Uterus (tissue), 4 donors: ENCODE results near the gene PHF1. TPM values are rescaled to one million over a fixed set of nuclear protein-coding genes. Genes with fewer than 3 reads are reported as not detected.

Experiments
- DNase-seq, 2 donors: peaks; one replicate each; pipeline ENCODE4 v3.0.0-alpha.2; 2019 to 2020
- H3K27ac ChIP-seq, 2 donors: fragments of 200-600 bp; sonication (generic); 1 replicate in 1 of 2; 2 replicates in 1 of 2; pipeline ENCODE4 v1.5.1; 2016 to 2018
- H3K27me3 ChIP-seq, 2 donors: fragments of 200-600 bp; sonication (generic); one replicate each; pipeline ENCODE4 v1.5.1; 2018 to 2019; ENCODE audit warnings: control low read depth in 1 of 2
- H3K36me3 ChIP-seq, 2 donors: fragments of 200-600 bp; sonication (generic); one replicate each; pipeline ENCODE4 v1.5.1; 2019; ENCODE audit warnings: control low read depth in 1 of 2
- H3K4me1 ChIP-seq, 2 donors: fragments of 200-600 bp; sonication (generic); one replicate each; pipeline ENCODE4 v1.5.1; 2018 to 2019; ENCODE audit warnings: control low read depth in 1 of 2
- H3K4me3 ChIP-seq, 2 donors: fragments of 200-600 bp; sonication (generic); 1 replicate in 1 of 2; 2 replicates in 1 of 2; pipeline ENCODE4 v1.5.1; 2018 to 2019; ENCODE audit warnings: mild to moderate bottlenecking in 1 of 2
- H3K9me3 ChIP-seq, 2 donors: fragments of 200-600 bp; sonication (generic); one replicate each; pipeline ENCODE4 v1.5.1; 2019; ENCODE audit warnings: control low read depth in 1 of 2
- POLR2A ChIP-seq, 2 donors: fragments of 450-650 bp; IDR thresholded peaks; one replicate each; pipeline ENCODE4 v1.6.1; 2016; ENCODE audit warnings: antibody characterized with exemption in 2 of 2, mild to moderate bottlenecking in 1 of 2, moderate library complexity in 1 of 2
- intact Hi-C: fragments of 100-400 bp; cut with DNase I; formaldehyde crosslinking; loops from one replicate; pipeline ENCODE4 v1.15.1; 2023; ENCODE audit warnings: low total_unique reads
- total RNA-seq, 4 donors: library from RNA; depleted of rRNA in 3 of 4; stranded (reverse); fragments of >200 nt in 3 of 4; gene quantifications; one replicate each; pipeline versions ENCODE4 v1.1.0 to v1.2.4, GENCODE V29; 2014 to 2023
- TF ChIP-seq, protein P1 (sequence below), 4 experiments: fragments of 200-600 bp in 2 of 4; fragments of 450-650 bp in 2 of 4; sonication (generic) in 2 of 4; IDR thresholded peaks; one replicate each; pipeline ENCODE4 v1.5.1; 2016 to 2019; ENCODE audit warnings: antibody characterized with exemption in 4 of 4, mild to moderate bottlenecking in 2 of 4, moderate library complexity in 1 of 4
- donor health status: DM: yes; HTN: yes; CAD: no.

The PHF1 gene
- total RNA-seq, 4 donors from 2014 or later = 10.5 to 147 (median 35.3) TPM

DNA sequence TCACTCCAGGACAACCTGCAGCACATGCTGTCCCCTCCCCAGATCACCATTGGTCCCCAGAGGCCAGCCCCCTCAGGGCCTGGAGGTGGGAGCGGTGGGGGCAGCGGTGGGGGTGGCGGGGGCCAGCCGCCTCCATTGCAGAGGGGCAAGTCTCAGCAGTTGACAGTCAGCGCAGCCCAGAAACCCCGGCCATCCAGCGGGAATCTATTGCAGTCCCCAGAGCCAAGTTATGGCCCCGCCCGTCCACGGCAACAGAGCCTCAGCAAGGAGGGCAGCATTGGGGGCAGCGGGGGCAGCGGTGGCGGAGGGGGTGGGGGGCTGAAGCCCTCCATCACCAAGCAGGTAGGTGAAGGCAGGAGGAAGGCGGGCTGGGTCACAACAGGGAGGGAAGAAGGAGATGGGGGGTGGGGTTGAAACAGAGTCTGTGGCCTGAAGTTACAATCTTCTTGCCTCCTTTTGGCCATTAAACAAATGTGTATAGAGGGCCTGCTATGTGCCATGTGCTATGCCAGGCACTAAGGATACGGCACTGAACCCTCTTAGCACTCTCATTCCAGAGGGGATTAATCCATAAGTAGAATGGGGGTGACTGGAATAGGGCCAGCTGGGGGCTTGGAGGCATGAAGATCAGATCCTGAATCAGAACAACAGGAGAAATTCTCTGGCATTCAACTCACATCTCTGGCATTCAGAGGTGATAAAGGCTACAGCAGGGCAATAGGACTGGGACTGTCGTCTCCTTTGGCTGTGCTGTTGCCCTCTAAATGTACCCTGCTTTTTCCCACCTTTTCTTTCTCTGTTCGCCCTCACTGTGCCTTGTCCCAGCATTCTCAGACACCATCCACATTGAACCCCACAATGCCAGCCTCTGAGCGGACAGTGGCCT lies 33.0 kb downstream of the PHF1 start:
- intact Hi-C loops = no loop called here
- DNase-seq = no peak
- TF ChIP-seq, protein P1, sequence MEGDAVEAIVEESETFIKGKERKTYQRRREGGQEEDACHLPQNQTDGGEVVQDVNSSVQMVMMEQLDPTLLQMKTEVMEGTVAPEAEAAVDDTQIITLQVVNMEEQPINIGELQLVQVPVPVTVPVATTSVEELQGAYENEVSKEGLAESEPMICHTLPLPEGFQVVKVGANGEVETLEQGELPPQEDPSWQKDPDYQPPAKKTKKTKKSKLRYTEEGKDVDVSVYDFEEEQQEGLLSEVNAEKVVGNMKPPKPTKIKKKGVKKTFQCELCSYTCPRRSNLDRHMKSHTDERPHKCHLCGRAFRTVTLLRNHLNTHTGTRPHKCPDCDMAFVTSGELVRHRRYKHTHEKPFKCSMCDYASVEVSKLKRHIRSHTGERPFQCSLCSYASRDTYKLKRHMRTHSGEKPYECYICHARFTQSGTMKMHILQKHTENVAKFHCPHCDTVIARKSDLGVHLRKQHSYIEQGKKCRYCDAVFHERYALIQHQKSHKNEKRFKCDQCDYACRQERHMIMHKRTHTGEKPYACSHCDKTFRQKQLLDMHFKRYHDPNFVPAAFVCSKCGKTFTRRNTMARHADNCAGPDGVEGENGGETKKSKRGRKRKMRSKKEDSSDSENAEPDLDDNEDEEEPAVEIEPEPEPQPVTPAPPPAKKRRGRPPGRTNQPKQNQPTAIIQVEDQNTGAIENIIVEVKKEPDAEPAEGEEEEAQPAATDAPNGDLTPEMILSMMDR (IDR thresholded peaks at IDR 0.05) = no peak
- Histone ChIP-seq H3K4me3 (no peak overlapping the region), H3K27me3 (no peaks in the 10 kb centered on the region), H3K36me3 (no peaks in the 10 kb centered on the region), H3K4me1 (no peaks in the 10 kb centered on the region), H3K27ac (no peak overlapping the region), H3K9me3 (no peaks in the 10 kb centered on the region)

DNA sequence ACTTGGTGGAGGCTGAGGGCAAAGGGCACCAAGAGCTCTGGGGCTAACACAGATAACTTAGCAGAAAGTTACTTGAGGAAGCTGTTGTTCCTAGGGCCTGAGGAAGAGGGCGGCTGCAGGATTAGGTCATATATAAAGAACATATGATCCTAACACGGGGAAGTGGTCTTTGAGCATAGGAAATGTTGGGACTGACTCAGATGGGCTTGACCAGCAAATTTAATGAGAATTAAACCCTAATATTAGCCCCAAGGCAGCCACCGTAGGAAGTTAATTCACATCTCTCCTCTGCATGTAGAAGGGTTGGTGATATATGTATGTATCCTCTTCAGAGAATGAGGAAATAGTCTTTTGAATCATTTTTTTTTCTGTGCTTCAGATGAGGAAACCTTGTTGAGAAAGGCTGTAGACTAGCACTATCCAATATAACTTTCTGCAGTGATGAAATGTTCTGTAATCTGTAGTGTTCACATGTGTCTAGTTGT lies 34.3 kb downstream of the PHF1 start:
- DNase-seq = no peak
- Histone ChIP-seq H3K27ac (no peak overlapping the region), H3K4me1 (no peaks in the 10 kb centered on the region), H3K36me3 (no peaks in the 10 kb centered on the region), H3K9me3 (no peaks in the 10 kb centered on the region), H3K4me3 (no peak overlapping the region), H3K27me3 (no peaks in the 10 kb centered on the region)
- TF ChIP-seq POLR2A (IDR thresholded peaks at IDR 0.05) = no peak
- TF ChIP-seq, protein P1 (IDR thresholded peaks at IDR 0.05) = no peak
- intact Hi-C loops = no loop called here

DNA sequence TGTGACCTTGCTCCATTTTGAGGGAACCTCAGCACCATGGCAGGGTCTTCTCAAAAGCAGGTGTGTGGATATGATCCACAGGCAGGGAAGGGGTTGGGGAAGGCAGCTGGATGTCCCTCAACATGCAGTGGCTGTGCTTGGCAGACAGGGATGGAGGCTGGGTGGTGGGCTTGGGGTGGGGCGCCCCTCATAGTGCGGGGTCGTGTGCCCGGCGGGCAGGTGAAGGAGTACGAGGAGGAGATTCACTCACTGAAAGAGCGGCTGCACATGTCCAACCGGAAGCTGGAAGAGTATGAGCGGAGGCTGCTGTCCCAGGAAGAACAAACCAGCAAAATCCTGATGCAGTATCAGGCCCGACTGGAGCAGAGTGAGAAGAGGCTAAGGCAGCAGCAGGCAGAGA lies 35.5 kb downstream of the PHF1 start:
- Histone ChIP-seq H3K4me1 (no peaks in the 10 kb centered on the region), H3K27ac (no peak overlapping the region), H3K27me3 (no peaks in the 10 kb centered on the region), H3K9me3 (no peaks in the 10 kb centered on the region), H3K4me3 (no peak overlapping the region), H3K36me3 (no peaks in the 10 kb centered on the region)
- no peak for DNase-seq
- no peak for TF ChIP-seq POLR2A (IDR thresholded peaks at IDR 0.05)
- TF ChIP-seq, protein P1 (IDR thresholded peaks at IDR 0.05) = no peak
- intact Hi-C loops = no loop called here

DNA sequence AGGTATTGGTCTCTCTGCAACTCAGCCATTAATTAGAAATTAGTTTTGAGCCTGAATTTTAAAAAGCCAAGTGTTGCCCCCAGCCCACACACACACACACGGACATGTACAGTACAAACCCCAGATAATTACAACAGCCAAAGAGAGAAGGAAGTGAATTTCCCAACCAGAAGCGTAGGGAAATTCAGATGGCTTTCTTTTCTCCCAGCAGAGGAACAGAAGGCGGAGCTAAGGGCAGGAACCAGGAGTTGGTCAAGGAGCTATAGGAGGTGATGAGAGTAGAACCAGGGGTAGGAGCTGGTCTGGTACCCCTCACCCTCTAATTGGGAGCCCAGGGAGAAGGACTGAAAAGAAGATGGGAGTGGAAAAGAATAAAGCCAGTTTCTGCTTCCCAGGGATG lies 39.6 kb downstream of the PHF1 start:
- DNase-seq = no peak
- TF ChIP-seq, protein P1 (IDR thresholded peaks at IDR 0.05) = no peak
- TF ChIP-seq POLR2A (IDR thresholded peaks at IDR 0.05) = no peak
- Histone ChIP-seq H3K36me3 (no peaks in the 10 kb centered on the region), H3K27me3 (no peaks in the 10 kb centered on the region), H3K4me1 (peaks cover 0 to 6% of the 10 kb centered on the region in 2 donors), H3K27ac (no peak overlapping the region), H3K4me3 (no peak overlapping the region), H3K9me3 (no peaks in the 10 kb centered on the region)
- intact Hi-C loops = no loop called here

DNA sequence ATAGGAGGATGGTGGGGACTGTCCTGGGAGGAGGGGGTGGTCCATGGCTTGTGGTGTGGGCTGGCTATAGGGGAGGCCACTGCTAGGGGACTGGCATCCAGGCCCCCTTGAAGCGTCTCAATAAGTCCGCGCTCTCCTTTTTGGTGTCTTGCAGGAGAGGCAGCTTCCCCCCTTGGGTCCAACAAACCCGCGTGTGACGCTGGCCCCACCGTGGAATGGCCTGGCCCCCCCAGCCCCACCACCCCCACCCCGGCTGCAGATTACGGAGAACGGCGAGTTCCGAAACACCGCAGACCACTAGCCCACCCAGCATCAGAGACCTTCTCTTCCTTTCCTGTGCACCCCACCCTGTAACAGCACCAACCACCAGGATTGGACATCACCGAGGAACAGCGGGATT lies 40.8 kb downstream of the PHF1 start:
- H3K9me3 ChIP-seq = no peaks in the 10 kb centered on the region
- TF ChIP-seq POLR2A (IDR thresholded peaks at IDR 0.05) = no peak
- TF ChIP-seq, protein P1 (IDR thresholded peaks at IDR 0.05) = no peak
- H3K4me3 ChIP-seq = no peak overlapping the region
- H3K36me3 ChIP-seq = no peaks in the 10 kb centered on the region
- H3K4me1 ChIP-seq = peaks cover 0 to 6% of the 10 kb centered on the region in 2 donors
- intact Hi-C loops = no loop called here
- H3K27ac ChIP-seq = no peak overlapping the region
- no peak for DNase-seq
- no peaks in the 10 kb centered on the region for H3K27me3 ChIP-seq
